ENCODE results near the gene SLC39A11. TPM values are rescaled to one million over a fixed set of nuclear protein-coding genes. Genes with fewer than 3 reads are reported as not detected.

The SLC39A11 gene
- polyA plus RNA-seq, 3 donors = 27.0 to 30.4 (median 27.4) TPM

DNA sequence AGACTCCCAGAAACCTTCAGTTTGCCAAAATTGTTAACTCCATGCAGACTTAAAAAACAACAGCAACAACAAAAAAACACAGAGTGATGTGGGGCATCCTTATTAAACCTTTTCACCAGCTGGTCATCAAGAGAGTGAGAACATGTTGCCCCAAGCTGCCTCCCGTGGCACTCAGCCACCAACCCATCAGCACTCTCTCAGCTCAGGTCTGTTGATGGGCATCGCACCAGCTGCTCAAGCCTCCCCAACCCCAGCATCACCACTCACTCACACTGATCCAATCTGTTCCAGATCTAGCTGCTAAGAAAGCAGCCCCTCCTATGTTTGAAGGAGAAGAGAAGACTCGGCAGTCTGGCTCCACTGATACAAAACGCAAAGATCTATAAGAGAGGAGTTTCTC, 46.8 kb downstream of the SLC39A11 start:
- DNase-seq (ENCODE audit: low read depth in 3 of 3, low spot score in 2 of 3) = no peak

DNA sequence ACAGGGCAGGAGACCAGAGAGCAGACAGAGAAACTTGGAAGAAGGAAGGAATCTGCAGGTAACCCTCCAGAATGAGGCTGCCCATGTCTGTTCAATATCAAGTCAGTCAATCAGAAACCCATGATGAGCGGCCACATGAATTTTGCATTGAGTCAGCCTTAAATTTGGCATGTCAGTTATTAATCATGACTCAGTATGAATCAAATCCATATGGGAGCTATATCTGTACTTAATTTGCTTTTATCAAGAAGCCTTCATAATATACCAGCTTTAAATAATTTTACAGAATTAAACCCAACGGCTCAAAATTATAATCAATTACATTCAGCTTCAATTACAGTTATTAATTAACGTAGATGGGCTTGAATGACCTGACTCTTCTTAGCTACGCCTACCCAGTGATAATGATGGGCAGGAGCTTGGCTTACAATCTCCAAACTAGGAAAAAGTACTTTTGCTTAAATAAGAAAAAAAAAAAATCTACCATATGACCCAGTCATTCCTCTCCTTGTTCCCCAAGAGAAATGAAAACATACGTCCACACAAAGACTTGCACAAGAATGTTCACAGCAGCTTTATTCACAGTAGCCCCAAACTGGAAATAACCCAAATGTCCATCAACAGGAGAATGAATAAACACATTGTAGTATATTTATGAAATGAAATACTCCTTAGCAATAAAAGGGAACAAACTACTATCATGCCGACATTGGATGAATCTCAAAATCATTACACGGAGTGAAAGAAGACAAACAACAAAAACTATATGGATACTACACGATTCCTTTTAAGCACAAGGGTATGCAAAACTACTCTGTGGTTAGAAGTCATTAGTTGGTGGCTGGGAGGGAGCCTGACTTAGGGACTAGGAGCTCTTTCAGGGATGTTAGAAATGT, 48.6 kb downstream of the SLC39A11 start:
- DNase-seq (ENCODE audit: low read depth in 3 of 3, low spot score in 2 of 3) = no peak

DNA sequence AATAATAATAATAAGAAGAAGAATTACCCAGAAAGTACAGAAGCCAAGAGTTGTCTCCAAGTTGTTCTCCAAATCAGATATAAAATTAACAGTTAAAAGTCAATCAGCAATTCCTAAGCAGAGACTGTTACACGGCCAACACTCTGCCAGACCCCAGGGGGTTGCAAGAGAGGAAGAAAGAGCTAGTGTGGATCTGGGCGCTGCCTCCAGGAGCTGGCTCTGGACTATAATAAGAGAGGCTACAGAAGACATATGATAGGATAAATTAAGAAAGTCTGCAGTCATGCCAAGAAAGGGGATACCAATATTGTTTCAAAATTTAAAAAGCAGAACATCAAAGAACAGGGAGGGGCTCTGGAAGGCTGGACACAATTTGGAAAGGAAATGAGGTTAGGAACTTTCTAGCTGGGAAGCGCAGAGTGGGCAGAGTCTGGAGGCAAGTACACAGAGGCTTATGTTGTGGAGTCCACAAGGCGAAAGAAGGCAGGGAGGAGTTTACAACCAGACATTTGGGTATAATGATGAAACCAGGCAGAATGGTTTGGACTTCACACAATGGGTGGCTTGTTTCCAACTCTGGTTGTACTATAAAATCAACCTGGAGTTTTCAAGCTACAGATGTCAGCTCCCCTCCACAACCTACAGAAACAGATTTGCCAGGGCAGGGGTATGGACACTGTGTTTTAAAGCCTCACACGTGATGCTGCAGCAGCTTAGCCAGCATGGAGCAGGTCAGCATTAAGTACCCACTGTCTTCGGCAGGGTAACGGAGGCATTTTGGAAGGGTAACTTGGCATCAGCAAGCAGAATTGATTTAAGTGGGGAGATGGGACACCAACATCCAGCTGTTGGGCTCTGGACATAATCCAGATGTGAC, 49.4 kb downstream of the SLC39A11 start:
- no peak for DNase-seq (ENCODE audit: low read depth in 3 of 3, low spot score in 2 of 3)

DNA sequence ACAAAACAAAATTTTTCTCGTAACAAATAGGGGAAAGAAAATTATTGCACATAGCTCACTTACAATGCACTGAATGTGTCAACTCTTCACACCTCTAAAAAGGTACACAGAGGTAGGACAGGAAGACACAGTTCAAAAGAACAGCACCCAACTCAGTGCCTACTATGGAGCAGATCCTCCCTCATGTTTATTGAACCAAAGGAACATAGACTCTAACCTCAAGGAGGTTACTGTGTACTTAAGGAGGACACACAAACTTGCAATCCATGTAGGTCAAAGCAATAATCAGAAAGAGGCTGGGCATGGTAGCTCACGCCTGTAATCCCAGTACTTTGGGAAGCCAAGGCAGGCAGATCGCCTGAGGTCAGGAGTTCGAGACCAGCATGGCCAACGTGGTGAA, 50.3 kb downstream of the SLC39A11 start:
- DNase-seq (ENCODE audit: low read depth in 3 of 3, low spot score in 2 of 3) = no peak

DNA sequence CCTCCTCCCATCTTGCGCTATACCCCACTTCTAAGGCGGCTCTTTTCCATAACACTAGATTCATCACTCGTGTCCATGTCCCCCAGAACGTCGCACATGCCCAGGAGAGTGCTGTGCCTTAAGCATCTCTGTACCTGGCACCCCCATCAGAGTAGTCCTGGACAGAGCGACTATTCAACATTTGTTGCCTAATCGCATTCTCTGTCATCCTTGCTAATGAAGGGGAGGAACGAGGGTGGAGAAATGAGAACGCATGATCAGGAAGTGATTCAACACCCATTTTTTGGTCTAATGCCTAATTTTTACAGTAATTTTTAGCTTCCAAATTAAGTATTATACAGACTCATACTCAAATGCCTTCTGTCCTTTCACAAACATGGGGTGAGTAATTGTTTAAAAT, 53.2 kb downstream of the SLC39A11 start:
- no peak for DNase-seq (ENCODE audit: low read depth in 3 of 3, low spot score in 2 of 3)

DNA sequence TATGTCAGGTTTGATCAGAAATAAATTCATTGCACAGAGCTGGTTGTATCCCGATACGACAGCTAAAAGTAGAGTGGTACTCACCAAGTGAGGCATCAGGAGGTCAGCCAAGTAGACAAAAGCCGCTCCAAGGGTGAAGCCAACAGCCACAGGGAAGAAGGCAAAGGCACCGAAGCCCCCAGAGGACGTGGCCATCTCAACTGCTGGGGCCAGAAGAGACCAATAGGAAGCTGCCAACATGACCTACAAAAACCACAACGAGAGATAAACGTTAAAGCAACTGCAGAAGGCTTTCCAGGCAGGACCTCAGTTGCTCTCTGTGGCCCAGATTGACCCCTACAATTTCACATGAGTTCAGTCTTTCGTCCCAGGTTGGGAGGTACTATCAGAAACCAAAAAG, 61.0 kb downstream of the SLC39A11 start:
- no peak for DNase-seq (ENCODE audit: low read depth in 3 of 3, low spot score in 2 of 3)

DNA sequence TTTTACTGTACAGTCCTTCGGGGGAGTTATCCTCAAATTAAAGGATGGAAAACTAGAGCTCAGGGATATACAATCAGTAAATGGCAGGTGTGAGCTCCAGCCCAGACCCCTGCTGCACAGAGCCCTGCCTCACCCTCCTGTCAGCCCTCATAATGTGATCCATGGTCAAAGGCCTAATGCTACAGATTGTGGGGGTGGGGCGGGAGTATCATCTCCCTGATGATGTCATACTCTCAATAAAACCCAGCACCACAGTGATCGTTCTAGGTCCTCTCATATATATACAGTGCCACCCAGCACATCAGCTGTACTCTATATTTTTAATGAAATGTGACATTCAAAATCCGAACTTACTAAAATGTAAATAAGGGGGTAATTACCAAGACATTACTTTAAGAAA, 61.5 kb downstream of the SLC39A11 start:
- no peak for DNase-seq (ENCODE audit: low read depth in 3 of 3, low spot score in 2 of 3)

DNA sequence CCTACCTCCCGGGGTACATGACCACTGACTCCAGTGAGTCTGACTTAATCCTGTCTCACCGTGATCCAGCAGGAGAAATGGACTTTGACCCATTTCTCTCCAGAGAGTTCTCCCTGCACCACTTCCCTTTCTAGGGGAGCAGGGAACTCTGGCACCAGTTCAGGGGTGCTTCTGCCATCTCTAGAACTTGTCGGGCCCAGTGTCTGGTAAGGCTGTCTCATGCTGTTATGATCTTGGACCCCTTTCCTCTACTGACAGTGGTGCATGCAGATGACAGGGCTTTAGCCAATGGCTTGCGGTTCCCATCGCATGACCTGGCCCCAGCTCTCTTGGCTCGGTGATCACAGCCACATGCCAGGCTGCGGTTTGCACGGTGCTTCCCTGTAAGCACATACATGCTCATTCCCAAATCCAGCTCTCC, 62.0 kb downstream of the SLC39A11 start:
- no peak for DNase-seq (ENCODE audit: low read depth in 3 of 3, low spot score in 2 of 3)

DNA sequence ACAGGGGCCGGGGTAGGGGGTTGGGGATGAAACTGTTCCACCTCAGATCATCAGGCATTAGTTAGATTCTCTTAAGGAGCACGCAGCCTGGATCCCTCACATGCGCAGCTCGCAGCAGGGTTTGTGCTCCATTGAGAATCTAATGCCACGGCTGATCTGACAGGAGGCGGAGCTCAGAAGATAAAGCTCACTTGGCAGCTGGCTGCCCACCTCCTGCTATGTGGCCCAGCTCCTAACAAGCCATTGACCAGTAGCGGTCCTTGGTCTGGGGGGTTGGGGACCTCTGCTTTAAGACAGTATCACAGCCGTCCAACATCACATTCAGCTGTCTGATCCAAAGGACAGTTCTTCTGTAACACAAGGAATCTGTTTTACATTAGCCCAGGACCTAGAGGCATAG, 62.5 kb downstream of the SLC39A11 start:
- DNase-seq (ENCODE audit: low read depth in 3 of 3, low spot score in 2 of 3) = no peak

DNA sequence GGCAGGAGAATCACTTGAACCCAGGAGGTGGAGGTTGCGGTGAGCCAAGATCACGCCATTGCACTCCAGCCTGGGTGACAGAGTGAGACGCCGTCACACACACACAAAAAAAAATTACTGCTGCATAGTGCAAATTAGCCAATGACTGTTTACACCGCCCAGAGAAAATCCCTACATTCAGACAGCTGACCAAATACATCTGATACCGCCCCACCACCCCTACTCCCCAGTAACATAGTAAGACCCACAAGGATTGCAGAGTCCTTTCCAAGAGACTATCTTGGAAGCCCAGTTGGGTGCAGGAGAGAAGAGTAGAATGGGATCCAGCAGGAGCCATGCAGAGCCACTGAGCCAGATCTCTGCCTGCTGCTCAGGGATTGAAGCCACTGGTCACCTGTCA, 63.5 kb downstream of the SLC39A11 start:
- no peak for DNase-seq (ENCODE audit: low read depth in 3 of 3, low spot score in 2 of 3)

DNA sequence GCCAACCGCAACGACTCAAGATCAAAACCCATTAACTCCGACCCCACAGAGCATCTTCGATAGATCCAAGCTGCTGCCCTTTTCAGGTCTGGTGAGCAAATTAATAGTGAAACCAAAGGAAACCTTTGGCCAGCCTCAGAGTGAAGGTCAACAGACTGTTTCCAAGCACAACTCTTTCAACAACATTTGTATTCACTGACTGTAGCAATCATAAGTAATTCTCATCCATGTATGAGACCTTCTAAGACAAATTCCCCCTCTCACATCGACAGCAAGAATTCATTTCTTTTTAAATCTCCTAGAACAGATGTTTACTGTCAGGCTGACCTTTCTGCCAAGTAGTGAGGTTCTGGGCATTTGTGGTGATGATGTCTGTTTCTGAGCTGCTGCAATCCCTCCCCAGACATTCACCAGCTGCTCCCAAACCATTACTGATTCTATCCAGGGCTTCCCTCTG, 64.2 kb downstream of the SLC39A11 start:
- DNase-seq (ENCODE audit: low read depth in 3 of 3, low spot score in 2 of 3) = peak in 1 of 3 donors; percentile 15

DNA sequence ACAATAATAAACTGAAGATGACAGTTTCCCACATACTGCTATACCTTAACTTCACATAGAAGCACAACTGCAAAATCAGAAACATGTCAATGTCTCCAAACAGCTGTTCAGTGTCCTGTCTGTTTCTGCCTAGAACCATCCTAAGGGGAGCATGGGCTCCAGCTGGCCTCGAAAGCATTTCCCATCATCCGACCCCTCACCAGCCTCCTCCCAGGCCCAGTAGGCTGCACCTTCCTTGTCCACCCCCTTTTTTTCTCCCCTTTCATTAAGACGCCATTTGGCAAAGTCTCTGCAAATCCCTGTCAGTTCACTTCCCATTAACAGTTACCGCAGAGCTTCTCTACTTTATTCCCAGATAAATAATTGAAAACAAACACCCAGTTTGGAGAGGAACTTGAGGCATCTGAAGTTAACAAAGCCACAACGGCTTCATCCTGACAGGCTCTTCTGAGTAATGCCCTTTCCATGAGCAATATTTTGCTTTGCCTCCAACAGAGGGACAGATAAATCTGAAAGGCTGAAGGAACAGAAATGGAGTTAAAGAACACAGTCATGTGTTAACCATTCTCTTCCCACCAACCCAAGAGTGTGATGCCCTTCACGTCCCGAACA, 65.3 kb downstream of the SLC39A11 start:
- no peak for DNase-seq (ENCODE audit: low read depth in 3 of 3, low spot score in 2 of 3)

DNA sequence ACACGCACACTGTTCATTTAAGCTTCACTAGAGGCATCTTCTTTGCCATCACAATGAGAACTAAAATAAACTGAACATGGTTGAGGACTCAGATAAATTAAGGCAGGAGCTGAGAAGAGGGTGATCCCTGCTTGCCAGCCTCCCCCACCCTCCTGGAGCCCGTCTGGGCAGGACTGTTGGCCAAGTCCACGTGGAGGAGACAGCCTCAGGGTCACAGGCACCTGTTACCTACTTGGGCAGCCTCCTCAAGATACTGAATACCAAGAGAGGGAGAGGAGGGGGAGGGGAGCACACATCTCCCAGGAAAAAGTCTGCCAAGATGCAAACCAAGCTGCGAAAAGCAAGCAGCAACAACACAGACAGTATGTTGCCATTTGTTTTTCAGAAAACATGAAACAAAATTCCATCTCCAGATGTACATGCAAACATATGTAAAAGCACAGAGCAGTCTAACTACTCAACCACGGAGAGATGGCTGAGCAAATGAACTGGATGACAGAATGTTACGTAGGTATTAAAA, 67.4 kb downstream of the SLC39A11 start:
- DNase-seq (ENCODE audit: low read depth in 3 of 3, low spot score in 2 of 3) = no peak

DNA sequence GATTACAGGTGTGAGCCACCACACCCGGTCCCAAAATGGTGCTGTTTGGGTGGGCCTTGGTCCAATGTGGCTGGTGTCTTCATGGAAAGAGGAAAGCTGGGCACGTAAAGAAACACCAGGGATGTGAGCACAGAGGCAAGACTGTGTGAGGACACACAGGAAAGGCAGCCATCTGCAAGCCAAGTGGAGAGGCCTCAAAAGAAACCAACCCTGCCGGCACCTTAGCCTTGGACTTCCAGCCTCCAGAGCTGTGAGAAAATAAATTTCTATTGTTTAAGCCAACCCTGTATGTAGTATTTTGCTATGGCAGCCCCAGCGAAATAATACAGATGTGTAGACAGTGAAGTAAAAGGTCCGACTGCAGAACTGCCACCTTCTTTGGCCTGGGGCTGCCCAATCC, 68.7 kb downstream of the SLC39A11 start:
- DNase-seq (ENCODE audit: low read depth in 3 of 3, low spot score in 2 of 3) = no peak

DNA sequence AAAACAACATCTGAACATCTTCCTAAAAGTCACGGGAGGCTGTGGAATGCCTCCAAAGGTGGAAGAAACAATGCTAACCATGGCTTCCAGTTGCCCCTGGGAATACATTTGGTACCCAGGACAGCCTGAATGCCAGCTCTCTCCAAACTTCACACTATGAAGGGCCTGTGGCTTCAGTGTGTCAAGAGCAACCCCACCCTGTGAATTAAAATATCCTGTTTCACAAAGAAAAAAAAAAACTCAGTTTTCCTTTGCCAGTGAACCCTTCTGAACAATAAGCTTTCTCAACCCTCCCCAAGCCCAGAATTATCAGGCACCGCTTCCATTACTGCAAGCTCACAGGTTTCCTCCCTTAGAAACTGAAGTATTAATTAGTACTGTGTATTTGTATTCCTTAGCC, 69.8 kb downstream of the SLC39A11 start:
- no peak for DNase-seq (ENCODE audit: low read depth in 3 of 3, low spot score in 2 of 3)

DNA sequence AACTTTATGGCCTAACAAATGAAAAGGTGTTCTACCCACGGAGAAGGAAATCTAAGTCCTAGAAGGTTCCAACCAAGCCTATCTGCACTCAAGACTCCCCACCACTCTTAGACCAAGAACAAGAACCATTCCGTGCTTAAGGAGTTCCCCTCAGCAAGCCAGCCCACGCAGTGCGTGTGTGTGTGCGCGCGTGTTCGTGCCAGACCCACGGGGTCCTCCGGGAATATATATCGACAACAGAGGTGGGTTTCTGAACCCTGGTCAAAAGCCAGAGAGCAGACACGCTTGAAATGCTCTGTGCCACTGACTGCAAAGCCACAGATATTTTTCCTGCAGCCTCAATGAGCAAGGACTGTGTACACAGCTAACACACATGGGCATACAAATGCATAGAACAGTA, 70.7 kb downstream of the SLC39A11 start:
- no peak for DNase-seq (ENCODE audit: low read depth in 3 of 3, low spot score in 2 of 3)

DNA sequence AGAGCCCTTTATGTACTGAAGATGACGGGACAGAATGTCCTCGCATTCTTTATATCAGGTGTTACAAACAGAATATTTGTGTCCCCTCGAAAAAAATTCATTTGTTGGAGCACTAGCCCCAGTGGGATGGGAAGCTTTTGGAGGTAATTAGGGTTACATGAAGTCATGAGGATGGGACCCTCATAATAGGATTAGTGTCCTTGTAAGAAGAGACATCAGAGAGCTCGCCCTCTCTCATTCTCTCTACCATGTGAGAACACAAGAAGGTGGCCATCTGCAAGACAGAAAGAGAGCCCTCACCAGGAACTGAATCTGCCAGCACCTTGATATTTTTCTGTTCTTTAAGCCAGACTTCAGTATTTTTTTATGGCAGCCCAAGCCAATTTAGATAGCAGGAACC, 72.4 kb downstream of the SLC39A11 start:
- no peak for DNase-seq (ENCODE audit: low read depth in 3 of 3, low spot score in 2 of 3)

DNA sequence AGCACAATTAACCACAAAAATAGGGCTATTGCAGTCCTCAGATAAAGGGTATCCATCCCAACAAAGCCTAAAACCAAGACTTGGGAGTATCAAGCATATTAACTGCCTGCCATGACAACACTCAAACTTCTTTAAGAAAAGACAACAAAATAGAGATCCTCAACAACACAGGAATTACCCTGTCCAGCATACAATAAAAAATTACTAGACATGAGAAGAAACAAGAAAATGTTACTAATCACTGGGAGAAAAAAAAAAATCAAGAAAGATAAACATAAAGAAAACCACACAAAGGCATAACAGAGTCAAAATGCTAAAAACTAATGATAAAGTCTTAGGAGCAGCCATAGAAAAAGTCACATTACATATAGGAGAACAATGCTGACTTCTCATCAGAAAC, 73.9 kb downstream of the SLC39A11 start:
- no peak for DNase-seq (ENCODE audit: low read depth in 3 of 3, low spot score in 2 of 3)

DNA sequence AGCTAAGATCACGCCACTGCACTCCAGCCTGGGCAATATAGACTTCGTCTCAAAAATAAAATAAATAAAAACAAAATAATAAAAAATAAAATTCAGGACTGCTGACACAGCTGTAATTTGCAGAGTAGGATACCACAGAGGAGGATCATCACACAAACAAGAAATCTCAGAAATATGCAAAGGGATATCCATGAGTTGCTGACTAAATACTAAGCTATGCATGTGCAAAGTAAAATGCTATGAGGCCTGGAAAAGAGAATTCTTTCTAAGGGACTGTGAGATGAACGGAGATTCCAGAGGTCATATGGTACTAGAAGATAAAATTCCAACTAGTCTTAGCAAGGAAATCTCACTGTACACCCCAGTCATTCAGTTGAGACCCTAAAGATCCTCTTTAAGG, 74.8 kb downstream of the SLC39A11 start:
- no peak for DNase-seq (ENCODE audit: low read depth in 3 of 3, low spot score in 2 of 3)

DNA sequence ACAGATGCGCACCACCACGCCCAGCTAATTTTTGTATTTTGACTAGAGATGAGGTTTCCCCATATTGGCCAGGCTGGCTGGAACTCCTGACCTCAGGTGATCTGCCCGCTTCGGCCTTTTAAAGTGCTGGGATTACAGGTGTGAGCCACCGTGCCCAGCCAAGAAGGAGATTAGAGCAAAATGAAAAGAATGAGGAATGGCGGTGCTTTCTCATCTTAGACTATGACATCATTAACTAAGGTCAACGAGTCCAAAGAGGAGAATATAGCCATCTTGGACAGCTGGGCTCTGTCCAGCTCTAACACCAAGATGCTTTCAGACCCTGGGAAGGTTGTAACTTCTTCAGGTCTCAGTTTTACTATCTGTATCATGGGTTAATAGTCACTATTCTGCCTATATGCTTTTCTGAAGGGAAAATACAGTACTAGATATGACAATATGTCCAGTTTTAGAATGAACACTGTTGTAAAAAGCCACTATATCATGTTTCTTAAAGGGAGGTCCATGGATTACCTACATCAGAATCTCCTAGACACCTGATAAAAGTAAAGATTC, 76.7 kb downstream of the SLC39A11 start:
- no peak for DNase-seq (ENCODE audit: low read depth in 3 of 3, low spot score in 2 of 3)

Data from right renal cortex interstitium (tissue), 3 donors.